ENCODE data around the gene IDE. TPM values are rescaled to one million over a fixed set of nuclear protein-coding genes. Genes with fewer than 3 reads are reported as not detected.
"Not testable (repeated sequence)": the region's sequence is repeated elsewhere in the genome, so short reads cannot be mapped to it uniquely, and the experiment has no call there.

The IDE gene
- polyA plus RNA-seq, 5 donors, result 16.0 to 25.8 (median 21.6) TPM

DNA sequence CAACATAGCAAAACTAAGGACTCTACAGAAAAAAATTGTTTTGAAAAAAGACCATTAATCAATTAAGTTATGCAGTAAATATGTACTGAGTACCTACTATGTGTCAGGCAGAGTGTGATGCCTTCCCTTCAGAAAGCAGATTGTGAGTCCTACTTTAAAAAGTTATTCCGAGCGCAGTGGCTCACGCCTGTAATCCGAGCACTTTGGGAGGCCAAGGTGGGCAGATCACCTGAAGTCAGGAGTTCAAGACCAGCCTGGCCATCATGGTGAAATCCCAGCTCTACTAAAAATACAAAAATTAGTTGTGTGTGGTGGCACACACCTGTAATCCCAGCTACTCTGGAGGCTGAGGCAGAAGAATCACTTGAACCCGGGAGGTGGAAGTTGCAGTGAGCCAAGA, 4.2 kb downstream of the IDE start:
- not testable (repeated sequence) for DNase-seq

DNA sequence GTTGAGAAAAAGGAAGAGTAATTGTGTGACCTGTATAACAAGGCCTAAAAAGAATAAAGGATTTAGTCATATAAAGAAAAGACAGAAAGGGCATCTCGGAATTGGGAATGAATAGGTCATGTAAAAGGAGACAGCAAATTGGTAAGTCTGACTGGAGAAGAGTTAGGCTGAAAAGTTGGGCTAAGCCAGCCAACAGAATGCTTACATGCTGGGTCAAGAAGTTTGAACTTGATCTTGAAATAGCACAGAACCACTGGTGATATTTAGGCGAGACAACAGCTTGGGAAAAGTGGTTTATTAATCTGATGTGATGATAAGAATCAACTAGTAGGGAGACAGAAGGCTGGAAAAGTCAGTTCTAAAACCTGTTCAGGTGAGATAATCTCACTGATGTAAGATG, 4.8 kb downstream of the IDE start:
- DNase-seq, result no peak

DNA sequence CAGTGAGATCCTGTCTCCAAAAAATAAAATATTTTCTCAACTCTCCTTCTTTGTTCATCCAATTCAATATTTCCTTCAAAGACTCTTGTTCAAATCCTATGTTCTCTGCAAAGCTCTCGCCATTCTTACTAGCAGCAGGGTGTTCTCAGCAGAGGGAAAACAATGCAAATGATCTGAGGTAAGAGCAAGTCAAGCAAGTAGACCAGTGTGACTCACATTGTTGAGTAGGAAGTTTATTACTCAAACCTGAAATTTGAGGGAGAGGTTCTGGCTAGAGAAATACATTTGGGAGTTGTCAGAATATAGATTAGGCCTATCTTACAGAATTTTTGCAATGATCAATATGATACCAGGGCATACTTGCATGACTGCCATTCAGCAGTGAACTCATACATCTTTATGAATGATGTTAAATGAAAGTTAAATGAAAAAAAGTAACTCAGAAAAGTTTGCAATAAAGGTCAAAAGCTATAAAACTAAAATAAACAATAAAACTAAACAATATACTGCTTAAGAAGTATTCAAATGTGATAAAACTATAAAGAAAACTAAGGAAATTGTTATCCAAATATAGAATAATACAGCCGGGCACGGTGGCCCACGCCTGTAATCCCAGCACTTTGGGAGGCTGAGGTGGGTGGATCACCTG, 5.8 kb downstream of the IDE start:
- DNase-seq, result no peak

DNA sequence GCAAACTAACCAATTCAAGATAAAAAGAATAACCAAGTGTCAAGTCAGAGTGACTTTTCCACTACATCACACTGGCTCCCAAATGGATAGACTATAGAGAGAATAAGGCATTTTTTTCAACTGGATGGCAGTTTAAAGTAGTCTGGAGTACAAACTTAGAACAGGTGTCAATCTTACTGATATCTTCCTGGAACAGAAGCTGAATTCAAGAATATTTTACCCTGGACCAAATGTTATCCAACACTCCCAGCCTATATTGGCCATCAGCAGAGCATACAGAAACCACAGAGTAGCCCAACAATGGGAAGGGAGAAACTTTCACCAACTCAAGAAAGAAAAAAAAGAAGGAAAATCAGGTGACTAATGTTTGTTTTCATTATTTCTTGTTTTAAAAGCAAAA, 11.5 kb downstream of the IDE start:
- no peak for DNase-seq

DNA sequence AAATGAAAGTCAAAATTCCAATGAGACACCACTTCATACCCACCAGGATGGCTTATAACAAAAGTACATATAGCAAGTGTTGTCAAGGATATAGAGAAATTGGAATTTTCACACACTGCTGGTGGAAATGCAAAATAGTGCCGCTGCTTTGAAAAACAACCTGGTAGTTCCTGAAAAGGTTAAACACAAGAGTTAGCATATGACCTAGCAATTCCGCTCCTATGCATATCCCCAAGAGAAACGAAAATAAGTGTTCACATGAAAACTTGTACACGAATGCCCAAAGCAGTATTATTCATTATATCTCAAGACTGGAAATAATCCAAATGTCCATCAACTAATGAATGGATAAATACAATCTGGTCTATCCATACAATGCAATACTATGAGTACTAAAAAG, 14.8 kb downstream of the IDE start:
- DNase-seq, result no peak

DNA sequence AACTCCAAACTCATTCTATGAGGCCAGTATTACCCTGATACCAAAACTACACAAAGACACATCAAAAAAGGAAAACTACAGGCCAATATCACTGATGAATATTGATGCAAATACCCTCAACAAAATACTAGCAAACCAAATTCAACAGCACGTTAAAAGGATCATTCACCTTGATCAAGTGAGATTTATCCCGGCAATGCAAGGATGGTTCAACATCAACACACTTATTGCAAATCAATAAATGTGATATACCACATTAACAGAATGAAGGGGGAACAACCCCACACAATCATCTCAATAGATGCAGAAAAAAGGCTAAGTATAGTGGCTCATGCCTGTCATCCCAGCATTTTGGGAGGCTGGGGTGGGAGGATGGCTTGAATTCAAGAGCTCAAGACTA, 19.9 kb downstream of the IDE start:
- no peak for DNase-seq

DNA sequence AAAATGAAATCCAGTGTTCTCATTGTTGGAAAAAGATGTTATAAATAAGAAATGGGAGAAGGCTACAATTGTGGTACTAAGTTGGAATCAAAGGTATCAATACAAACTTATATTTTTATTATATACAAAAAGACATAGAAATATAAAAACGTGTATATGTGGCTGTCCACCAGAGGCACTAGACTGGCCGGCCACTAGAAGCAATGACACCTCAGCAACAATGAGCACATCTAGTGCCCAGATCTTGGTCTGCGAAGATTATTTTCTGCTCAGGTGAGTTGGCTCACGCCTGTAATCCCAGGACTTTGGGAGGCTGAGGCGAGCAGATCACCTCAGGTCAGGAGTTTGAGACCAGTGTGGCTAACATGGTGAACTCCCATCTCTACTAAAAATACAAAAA, 21.6 kb downstream of the IDE start:
- DNase-seq, result no peak

DNA sequence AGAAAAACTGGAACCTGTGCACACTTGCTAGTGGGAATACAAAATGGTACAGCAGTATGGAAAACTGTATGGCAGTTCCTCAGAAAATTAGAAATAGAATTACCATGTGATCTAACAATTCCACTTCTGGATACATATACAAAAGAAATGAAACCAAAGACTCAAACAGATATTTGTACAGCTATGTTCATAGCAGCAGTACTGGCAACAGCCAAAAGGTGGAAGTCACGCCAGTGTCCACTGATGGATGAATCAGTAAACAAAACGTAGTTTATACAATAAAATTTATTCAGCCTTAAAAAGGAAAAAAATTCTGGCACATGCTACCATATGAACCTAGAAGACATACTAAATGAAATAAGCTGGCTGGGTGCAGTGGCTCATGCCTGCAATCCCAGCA, 23.0 kb downstream of the IDE start:
- DNase-seq, result no peak

DNA sequence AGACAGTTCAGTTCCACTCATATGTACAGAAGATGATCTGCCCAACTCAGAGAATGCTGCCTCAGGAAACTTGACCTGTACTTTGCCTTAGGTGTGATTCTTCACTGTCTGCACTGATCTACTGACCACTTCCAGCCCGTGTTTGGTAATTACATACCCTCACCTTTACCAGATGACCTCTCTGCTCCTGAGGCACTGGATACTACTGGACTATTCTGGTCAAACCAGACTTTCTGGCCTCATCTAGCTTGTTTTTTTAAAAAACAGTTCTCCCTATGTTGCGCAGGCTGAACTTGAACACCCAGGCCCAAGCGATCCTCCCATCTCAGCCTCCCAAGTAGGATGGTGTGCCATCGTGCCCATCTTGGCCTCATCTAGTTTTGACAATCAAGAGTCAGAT, 26.2 kb downstream of the IDE start:
- DNase-seq, result no peak

DNA sequence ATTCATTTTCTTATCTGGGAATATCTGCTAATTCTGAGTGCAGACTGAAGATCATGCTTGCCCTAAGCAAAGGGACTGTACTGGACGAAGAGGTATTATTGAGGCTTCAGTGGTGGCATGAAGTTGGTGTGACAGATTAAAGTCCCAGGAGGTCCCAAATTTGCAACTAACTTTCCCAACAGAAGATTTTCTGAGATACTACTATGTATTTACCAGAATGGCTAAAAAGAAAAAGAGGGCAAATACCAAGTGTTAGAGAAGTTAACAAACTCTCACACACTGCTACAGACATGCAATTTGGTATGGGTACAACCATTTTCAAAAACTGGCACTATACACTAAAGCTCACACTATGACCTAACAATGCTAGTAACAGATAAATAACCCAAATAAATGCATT, 28.3 kb downstream of the IDE start:
- DNase-seq, result no peak

DNA sequence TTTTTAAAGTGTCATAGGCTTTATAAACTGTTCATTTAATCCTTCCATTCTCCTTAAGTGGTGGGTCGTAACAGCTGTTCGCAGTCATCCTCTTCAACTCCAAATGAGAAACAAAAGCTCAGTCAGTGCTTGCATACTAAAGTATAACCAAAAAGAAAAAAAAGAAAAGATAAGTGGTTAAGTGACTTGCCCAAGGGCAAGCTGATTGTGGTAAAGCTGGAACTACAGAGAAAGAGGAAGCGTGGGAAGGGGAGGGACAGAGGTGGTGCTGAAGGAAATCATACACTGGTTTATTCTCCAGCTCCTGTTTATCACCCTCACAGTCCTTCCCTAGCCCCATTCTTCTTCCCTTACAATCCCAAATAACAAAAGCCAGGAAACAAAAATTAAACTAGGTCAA, 29.6 kb downstream of the IDE start:
- DNase-seq, result no peak

DNA sequence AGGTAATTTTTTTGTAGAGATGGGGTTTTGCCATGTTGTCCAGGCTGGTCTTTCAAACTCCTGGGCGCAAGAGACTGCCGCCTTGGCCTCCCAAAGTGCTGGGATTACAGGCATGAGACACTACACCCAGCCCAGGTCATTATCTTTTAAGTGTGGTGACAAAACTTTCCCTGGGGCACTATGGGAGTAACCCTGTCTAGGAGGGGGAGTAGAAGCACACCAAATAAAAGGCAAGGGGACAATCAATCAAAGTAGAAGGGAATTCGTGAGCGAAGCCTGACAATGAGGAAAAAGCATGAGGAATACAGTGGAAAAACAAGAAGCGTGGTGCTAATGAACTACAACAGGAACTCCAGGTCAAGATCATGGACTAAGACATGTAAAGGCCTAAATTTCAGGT, 31.4 kb downstream of the IDE start:
- no peak for DNase-seq

DNA sequence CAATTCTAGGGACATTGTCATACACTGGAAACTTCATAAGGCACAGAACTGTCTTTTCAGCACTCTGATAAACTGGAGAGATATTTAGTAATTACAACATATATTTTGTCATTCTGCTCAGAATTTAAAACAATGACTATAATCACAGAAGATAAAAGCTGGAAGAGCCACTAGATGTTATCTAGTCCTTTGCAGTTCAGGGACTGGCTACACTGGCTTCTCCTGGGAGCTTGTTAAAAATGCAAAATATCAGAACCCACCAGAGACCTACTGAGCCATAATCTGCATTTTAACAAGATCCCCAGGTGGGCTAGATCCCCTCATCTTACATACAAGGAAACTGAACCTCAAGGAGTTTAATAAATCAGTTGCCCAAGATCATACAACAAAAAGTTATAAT, 32.3 kb downstream of the IDE start:
- DNase-seq, result no peak

DNA sequence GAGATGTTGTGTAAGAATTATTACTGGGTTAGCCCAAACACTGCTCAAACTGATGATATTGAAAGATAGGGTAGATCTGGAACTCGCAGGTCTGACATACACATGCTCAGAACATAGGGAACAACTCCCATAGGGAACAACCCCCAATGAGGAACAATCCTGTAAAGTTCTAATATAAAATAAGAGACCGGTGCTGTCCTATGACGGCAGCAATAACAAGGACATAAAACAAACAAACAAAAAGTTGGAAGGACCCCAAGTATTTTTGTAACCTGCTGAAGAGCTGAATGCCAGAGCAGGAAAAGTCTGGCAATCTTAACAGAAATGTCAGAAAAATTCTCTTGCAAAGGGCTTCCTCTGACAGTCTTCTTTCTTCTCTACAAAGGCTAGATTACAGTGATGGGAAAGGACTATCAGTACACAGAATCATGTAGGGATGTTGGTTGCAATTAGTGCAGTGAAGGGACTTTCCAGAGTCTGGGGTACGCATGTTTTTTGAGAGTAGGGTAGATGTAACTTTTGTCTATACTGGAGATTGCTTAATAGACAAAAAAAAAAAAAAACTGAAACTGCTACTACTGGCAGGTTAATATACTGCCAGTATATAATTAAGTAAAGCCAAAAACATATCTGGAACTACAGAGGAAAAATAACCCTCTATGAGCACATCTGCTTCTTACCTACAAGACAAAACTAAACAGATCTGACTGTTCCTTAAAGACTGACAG, 35.5 kb downstream of the IDE start:
- no peak for DNase-seq

DNA sequence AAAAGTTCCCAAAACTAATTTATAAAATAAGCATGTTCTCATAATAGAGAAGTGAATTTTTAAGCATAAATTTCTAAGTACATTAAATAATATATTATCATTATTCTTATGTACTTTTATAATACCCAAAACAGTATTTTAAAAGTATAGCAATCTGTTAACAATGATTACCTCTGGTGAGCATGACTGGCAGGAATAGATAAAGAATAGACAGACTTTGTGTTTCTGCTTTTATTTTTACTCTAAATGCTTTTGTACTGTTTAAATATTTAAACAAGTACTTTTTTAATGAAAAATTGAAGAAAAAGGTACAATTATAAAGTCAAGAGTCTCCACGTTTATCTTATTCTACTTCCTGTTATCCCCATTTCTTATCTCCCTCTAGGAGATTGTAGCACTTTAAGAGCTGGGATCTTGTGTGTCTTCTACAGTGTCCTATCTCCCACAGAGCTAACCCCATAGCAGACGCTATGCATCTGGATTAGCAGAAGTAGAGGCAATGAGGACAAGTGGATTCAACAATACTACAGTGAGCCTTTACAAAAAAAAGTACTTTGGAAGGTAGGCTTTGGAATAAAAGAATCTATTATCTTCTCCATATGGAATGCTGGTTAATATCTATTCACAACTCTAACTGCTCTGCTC, 42.9 kb downstream of the IDE start:
- DNase-seq, result no peak

DNA sequence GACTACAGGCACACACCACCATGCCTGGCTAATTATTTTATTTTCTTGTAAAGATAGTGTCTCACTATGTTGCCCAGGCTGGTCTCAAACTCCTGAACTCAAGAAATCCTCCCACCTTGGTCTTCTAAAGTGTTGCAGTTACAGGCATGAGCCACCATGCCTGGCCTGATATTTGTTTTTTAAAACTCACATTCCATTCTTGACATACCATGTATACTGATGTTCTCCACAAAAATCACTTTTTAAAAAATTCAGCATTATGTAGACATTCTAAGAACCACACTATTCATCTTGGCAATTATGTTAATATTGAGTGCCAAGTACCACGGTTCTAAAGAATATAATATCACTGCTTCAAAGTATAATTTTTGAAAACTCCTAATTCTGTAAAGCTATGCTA, 43.5 kb downstream of the IDE start:
- DNase-seq, result no peak

DNA sequence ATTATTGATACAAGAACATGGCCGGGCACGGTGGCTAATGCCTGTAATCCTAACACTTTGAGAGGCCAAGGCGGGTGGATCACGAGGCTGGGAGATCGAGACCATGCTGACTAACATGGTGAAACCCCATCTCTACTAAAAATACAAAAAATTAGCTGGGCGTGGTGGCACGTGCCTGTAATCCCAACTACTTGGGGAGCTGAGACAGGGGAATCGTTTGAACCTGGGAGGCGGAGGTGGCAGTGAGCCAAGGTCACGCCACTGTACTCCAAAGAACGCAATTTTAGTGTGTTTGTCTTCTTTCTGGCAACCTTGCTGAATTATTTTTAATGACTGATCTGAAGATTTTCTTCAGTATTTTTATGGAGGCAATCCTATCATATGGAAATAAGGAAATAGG, 46.2 kb downstream of the IDE start:
- DNase-seq, result no peak

DNA sequence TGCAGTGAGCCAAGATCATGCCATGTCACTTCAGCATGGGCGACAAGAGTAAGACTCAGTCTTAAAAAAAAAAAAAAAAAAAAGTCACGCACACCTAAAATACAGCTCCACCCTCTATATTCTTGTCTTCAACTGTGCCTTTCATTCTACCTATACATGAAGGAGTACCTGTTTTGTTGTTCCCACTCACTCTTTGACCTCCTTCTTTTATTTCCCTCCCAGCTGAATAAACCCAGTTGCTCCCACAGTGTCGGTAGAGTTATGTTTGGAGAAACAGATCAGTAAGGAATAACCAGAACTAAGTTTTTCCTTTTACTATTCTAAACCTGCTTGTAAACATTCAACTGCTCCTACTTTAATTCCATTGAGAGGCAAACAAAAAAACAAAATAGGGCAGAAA, 50.3 kb downstream of the IDE start:
- no peak for DNase-seq

DNA sequence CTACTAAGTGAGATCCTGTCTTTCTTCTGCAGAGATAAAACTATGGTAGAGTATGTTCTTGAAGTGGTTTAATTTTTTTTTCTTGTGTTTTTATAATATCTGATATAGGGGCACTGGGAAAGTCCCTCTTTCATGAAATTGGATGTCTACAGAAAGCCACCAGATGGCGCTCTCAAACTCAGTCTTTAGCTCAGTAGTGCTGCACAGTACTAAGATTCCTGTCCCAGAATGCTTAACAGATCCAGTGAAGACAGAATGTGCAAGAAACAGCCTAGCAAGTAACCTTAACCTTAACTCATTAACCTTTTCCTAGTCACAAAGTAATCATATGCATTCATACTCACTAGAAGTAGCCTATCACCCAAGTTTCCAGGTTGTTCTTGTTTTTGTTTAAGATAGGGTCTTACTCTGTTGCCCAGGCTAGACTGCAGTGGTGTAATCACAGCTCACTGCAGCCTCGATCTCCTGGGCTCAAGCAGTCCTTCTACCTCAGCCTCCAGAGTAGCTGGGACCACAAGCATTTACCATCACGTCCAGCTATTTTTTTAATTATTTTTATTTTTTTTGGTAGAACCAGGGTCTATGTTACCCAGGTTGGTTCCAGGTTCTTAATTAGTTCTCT, 56.7 kb downstream of the IDE start:
- peak; percentile 53 to 68 for DNase-seq

DNA sequence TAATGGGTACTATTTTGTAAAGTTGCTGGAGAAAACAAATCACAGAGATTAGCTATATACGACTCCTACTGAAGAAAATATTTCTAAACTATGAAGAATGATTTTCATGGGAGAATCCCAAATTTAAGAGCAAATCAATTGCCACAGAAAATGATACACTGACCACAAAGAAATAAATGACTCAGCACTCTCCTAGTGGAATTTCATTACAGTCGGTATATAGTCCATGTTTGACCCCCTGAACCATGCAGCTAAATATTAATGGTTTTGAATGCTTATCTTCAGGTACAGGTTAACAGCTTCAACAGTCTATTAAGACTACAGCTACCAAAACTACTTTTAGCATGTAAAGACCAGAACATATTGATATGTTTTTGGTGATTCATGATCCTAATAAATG, 65.0 kb downstream of the IDE start:
- no peak for DNase-seq

DNA sequence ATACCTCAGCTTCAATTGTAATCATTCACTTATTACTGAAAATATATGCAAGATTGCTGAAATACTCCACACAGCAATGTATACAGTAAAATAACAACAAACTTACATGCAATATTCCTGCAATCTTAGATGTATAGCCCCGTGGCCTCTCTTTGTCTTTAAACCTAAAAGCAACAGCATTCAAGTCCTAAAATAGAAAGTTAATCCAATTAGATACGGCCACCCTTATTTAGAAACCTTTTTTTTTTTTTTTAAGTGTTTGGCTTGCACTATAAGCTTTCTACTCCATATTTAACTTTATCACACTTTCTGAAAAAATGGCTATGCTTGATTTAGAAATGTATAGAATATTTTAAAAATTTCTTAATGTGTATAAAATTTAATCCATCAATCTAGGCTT, 67.6 kb downstream of the IDE start:
- no peak for DNase-seq

DNA sequence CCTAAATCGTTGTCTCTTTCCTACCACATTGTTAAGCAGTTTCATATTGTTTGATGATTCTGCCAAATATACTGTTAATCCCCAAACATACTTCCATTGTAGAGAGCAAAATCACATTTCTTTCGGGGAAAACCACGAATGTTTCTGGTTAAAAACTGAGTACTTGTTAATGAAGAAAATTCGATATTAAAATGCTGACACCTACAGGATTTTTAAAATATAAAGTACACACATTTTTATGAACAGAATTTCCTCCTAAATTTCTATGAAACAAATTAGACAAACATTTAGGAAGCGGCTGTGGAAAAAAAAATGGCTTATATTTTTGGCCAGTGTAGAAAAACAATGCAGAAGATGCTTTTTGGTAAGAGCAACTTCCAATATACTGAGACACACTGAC, 68.8 kb downstream of the IDE start:
- no peak for DNase-seq

DNA sequence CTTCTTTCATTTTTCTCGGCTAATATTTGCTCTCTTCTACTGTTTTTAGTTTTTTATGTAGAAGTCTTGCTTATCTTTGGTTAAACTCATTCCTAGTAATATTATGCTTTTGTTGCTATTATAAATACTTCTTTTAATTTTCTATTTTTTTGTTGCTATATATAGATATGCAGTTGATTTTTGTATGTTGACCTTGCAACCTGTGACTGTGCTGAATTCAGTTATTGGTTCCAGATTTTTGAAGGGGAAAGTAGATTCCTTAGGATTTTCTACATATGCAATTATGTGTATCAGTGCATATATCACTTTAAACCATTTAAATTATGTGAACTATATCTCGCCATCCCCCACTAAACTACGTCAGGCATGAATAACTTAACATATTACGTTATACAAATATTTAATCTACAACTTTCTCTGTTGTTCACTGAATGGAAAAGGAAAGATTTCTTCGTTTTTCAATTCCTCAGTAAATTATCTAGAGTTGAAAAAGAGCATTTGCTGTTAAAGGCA, 71.5 kb downstream of the IDE start:
- DNase-seq, result no peak

Data from right lung (tissue), 5 donors.